ENCODE results near the gene OXCT1. TPM values are rescaled to one million over a fixed set of nuclear protein-coding genes. Genes with fewer than 3 reads are reported as not detected.

Gene OXCT1
- total RNA-seq, 1 experiment from 2014 or later: 20.6 TPM

DNA sequence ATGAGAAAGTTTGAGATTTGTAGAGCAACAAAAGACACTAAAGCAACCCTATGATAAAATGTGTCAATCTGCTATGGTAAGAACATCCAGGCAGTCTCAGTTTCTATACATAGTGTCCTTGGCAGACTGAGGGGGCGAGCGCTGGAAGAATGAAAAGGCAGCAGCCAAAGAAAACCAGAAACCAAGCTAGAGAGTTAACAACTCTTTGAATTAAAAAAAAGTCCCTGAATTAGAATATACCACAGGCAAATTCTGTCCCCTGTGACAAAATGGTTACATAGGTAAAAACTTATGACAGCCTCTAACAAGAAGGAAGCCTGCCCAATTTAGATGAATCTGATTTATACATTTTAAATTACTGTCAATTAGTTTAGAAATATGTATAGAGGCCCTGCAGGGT lies 106.7 kb downstream of the OXCT1 start (continued):
- TF ChIP-seq AFF4 (CRISPR knock-in tag; IDR thresholded peaks at IDR 0.05; ENCODE audit: borderline replicate concordance) (no peak), NR3C1 (CRISPR knock-in tag; conservative IDR thresholded peaks at IDR 0.05; ENCODE audit: low read depth) (no peak), ZNF121 (CRISPR knock-in tag; IDR thresholded peaks at IDR 0.05) (no peak)

DNA sequence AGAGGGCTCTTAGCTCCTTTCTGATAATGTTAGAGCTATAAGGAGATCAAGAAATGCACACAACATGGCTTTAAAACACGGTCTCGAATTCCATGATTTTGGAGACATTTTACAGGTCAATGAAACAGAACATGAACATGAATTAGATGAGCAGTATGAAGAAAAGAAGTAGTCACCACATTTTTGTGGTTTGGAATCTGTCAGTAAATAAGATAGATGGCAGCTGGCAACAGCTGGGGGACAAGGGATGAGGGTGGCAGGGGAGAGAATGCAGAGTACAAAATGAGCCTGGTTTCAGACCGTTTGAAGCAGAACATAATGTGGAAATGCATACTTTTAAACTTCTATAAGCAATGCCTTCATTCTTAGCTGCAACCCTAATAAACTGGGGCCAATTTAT lies 107.1 kb downstream of the OXCT1 start:
- POLR2A ChIA-PET: no interaction called here
- DNase-seq (ENCODE audit: low spot score) (no peak), ATAC-seq (no peak)
- Mint-ChIP-seq H3K27me3 (ENCODE audit: low read depth) (no peaks in the 10 kb centered on the region), H3K9me3 (no peaks in the 10 kb centered on the region), H3K4me1 (no peaks in the 10 kb centered on the region), H3K27ac (no peak overlapping the region), H3K4me3 (no peak overlapping the region), H3K36me3 (no peaks in the 10 kb centered on the region)
- CTCF ChIA-PET: no interaction called here
- TF ChIP-seq ZNF396 (CRISPR knock-in tag; IDR thresholded peaks at IDR 0.05; ENCODE audit: borderline replicate concordance) (no peak), PRRX2 (CRISPR knock-in tag; IDR thresholded peaks at IDR 0.05) (no peak), ATF6 (CRISPR knock-in tag; IDR thresholded peaks at IDR 0.05) (no peak), ZNF416 (CRISPR knock-in tag; IDR thresholded peaks at IDR 0.05) (no peak)

DNA sequence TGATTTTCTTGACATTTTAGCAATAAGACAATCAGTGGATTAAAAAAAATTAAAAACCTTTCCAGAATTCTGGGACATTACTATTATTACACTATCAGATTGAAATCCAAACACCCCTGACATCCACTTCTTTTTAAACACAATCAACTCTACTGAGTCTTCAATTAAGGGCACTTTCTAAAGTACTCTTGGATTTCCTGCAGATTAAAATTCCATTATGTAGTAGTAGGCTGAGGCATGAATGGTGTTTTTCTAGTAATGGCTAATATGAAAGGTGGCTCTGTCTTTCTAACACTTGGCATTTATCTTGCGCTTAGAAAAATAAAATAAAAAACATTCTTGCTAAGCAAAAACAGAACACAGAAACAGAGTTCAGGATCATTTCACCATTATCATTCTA lies 107.8 kb downstream of the OXCT1 start:
- Mint-ChIP-seq H3K36me3 (no peaks in the 10 kb centered on the region), H3K27ac (no peak overlapping the region), H3K27me3 (ENCODE audit: low read depth) (no peaks in the 10 kb centered on the region), H3K4me1 (no peaks in the 10 kb centered on the region), H3K9me3 (no peaks in the 10 kb centered on the region), H3K4me3 (no peak overlapping the region)
- ChIA-PET POLR2A (no interaction called here), CTCF (no interaction called here)
- ATAC-seq (no peak), DNase-seq (ENCODE audit: low spot score) (no peak)
- TF ChIP-seq NFYB (CRISPR knock-in tag; conservative IDR thresholded peaks at IDR 0.05; ENCODE audit: low read depth): no peak
- TF ChIP-seq E2F5 (CRISPR knock-in tag; IDR thresholded peaks at IDR 0.05): no peak
- TF ChIP-seq ZNF138 (CRISPR knock-in tag; conservative IDR thresholded peaks at IDR 0.05): no peak
- TF ChIP-seq NFE2L1 (CRISPR knock-in tag; IDR thresholded peaks at IDR 0.05): no peak
- no peak for TF ChIP-seq JUN (CRISPR knock-in tag; IDR thresholded peaks at IDR 0.05)
- no peak for TF ChIP-seq ZNF232 (CRISPR knock-in tag; IDR thresholded peaks at IDR 0.05)
- TF ChIP-seq ZBTB21 (CRISPR knock-in tag; IDR thresholded peaks at IDR 0.05; ENCODE audit: borderline replicate concordance): no peak
- TF ChIP-seq FOXJ3 (CRISPR knock-in tag; IDR thresholded peaks at IDR 0.05; ENCODE audit: borderline replicate concordance): no peak
- no peak for TF ChIP-seq MYBL2 (CRISPR knock-in tag; IDR thresholded peaks at IDR 0.05)
- no peak for TF ChIP-seq ESRRA (CRISPR knock-in tag; IDR thresholded peaks at IDR 0.05; ENCODE audit: borderline replicate concordance)
- no peak for TF ChIP-seq ZNF532 (CRISPR knock-in tag; IDR thresholded peaks at IDR 0.05; ENCODE audit: borderline replicate concordance)

Measured in WTC11 (cell line).